ENCODE results near the gene TTC24.

TTC24 gene

GRCh38 chr1:156596426-156596825, 16.9 kb downstream of the TTC24 start:
- no peak for TF ChIP-seq REST (IDR thresholded peaks at IDR 0.05; ENCODE audit: low read depth)
- TF ChIP-seq RAD21 (IDR thresholded peaks at IDR 0.05; ENCODE audit: low read depth): no peak
- no peak for TF ChIP-seq TAF1 (IDR thresholded peaks at IDR 0.05; ENCODE audit: low read depth)
- TF ChIP-seq CEBPB (IDR thresholded peaks at IDR 0.05): no peak
- TF ChIP-seq EGR1 (IDR thresholded peaks at IDR 0.05): no peak
- TF ChIP-seq CREB1 (IDR thresholded peaks at IDR 0.05; ENCODE audit: low read depth): no peak
- no peak for TF ChIP-seq TCF12 (IDR thresholded peaks at IDR 0.05; ENCODE audit: low read depth)
- no peak for TF ChIP-seq EP300 (IDR thresholded peaks at IDR 0.05; ENCODE audit: borderline replicate concordance)
- no peak for TF ChIP-seq TEAD4 (IDR thresholded peaks at IDR 0.05)
- no peak for TF ChIP-seq YY1 (IDR thresholded peaks at IDR 0.05; ENCODE audit: low read depth)
- TF ChIP-seq NFIC (IDR thresholded peaks at IDR 0.05): no peak
- TF ChIP-seq, protein P1, sequence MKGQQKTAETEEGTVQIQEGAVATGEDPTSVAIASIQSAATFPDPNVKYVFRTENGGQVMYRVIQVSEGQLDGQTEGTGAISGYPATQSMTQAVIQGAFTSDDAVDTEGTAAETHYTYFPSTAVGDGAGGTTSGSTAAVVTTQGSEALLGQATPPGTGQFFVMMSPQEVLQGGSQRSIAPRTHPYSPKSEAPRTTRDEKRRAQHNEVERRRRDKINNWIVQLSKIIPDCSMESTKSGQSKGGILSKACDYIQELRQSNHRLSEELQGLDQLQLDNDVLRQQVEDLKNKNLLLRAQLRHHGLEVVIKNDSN (IDR thresholded peaks at IDR 0.05): no peak
- no peak for TF ChIP-seq FOXM1 (IDR thresholded peaks at IDR 0.05; ENCODE audit: borderline replicate concordance, low read depth)
- TF ChIP-seq ZBTB7A (IDR thresholded peaks at IDR 0.05; ENCODE audit: low read depth): no peak
- no peak for TF ChIP-seq MAX (IDR thresholded peaks at IDR 0.05)

DNA sequence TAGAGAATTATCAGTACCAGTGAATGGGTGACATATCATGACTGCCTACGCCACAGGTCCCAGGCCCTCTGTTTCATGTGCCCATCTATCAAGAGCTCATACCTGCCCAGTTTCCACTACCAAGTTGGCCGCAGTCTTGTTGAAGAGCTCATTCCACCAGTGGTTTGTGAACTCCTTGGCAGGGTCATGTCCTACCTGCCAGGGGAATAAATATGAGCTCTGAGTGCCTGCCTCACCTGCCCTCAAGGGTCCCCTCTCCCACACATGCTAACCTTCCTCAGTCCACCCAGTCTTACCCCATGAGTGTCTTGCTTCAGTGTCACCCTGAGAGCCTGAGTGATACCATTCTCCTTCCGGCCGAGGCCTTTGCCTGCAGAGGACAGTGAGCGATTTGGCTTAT, 18.6 kb downstream of the TTC24 start:
- TF ChIP-seq, protein P1 (IDR thresholded peaks at IDR 0.05): no peak
- TF ChIP-seq EP300 (IDR thresholded peaks at IDR 0.05; ENCODE audit: borderline replicate concordance): no peak
- no peak for TF ChIP-seq EGR1 (IDR thresholded peaks at IDR 0.05)
- no peak for TF ChIP-seq NFIC (IDR thresholded peaks at IDR 0.05)
- TF ChIP-seq TAF1 (IDR thresholded peaks at IDR 0.05; ENCODE audit: low read depth): no peak
- TF ChIP-seq ZBTB7A (IDR thresholded peaks at IDR 0.05; ENCODE audit: low read depth): no peak
- no peak for TF ChIP-seq MAX (IDR thresholded peaks at IDR 0.05)
- TF ChIP-seq YY1 (IDR thresholded peaks at IDR 0.05; ENCODE audit: low read depth): no peak
- no peak for TF ChIP-seq FOXM1 (IDR thresholded peaks at IDR 0.05; ENCODE audit: borderline replicate concordance, low read depth)
- TF ChIP-seq TEAD4 (IDR thresholded peaks at IDR 0.05): no peak
- no peak for TF ChIP-seq CREB1 (IDR thresholded peaks at IDR 0.05; ENCODE audit: low read depth)
- no peak for TF ChIP-seq RAD21 (IDR thresholded peaks at IDR 0.05; ENCODE audit: low read depth)
- no peak for TF ChIP-seq CEBPB (IDR thresholded peaks at IDR 0.05)
- TF ChIP-seq TCF12 (IDR thresholded peaks at IDR 0.05; ENCODE audit: low read depth): no peak
- TF ChIP-seq REST (IDR thresholded peaks at IDR 0.05; ENCODE audit: low read depth): no peak

DNA sequence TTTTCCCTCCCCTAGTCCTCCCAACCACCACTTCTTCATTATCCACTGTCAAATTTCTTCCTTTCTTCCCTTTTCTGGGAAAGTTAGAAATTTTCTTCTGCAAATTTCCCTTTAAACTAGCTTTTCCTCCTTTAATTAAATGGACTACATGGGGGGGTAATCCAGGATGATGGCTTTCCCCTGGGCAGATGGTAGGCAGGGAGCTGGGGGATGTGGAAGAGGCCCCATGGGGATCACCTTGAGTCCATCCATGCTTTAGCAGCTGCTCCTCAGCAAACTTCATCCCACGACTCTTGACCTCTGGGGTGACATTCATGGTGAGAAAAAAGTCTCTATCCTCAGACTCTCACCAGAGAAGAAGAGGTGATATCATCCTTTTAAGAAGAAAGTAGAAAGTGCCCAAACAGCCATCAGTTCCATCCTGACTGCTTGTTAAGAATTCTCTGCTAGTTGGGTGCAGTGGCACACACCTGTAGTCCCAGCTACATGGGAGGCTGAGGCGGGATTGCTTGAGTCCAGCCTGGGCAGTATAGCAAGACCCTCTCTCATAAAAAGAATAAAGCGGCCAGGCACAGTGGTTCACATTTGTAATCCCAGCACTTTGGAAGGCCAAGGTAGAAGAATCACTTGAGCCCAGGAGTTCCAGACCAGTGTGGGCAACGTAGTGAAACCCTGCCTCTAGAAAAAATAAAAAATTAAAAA, 19.4 kb downstream of the TTC24 start:
- TF ChIP-seq CREB1 (IDR thresholded peaks at IDR 0.05; ENCODE audit: low read depth): no peak
- TF ChIP-seq REST (IDR thresholded peaks at IDR 0.05; ENCODE audit: low read depth): no peak
- no peak for TF ChIP-seq NFIC (IDR thresholded peaks at IDR 0.05)
- no peak for TF ChIP-seq TEAD4 (IDR thresholded peaks at IDR 0.05)

DNA sequence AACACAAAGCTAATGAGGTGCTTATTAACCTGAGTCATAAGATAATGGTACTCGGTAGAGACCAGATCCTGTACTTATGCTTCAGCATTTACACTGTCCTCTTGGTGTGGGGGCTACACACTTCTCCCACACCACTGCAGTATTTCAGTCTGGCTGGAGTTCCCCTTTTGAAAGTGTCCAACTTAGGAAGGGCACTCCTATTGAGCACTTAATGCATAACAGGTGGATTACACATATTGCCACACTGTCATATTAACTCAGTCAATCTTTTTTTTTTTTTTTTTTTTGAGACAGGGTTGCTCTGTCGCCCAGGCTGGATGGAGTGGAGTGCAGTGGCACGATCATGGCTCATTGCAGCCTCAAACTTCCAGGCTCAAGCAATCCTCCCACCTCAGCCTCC, 20.3 kb downstream of the TTC24 start:
- TF ChIP-seq EP300 (IDR thresholded peaks at IDR 0.05; ENCODE audit: borderline replicate concordance): no peak
- TF ChIP-seq RAD21 (IDR thresholded peaks at IDR 0.05; ENCODE audit: low read depth): no peak
- no peak for TF ChIP-seq CEBPB (IDR thresholded peaks at IDR 0.05)
- no peak for TF ChIP-seq TCF12 (IDR thresholded peaks at IDR 0.05; ENCODE audit: low read depth)
- TF ChIP-seq CREB1 (IDR thresholded peaks at IDR 0.05; ENCODE audit: low read depth): no peak
- TF ChIP-seq, protein P1 (IDR thresholded peaks at IDR 0.05): no peak
- TF ChIP-seq ZBTB7A (IDR thresholded peaks at IDR 0.05; ENCODE audit: low read depth): no peak
- TF ChIP-seq EGR1 (IDR thresholded peaks at IDR 0.05): no peak
- TF ChIP-seq TEAD4 (IDR thresholded peaks at IDR 0.05): no peak
- TF ChIP-seq MAX (IDR thresholded peaks at IDR 0.05): no peak
- TF ChIP-seq NFIC (IDR thresholded peaks at IDR 0.05): no peak

All from Ishikawa (cell line).